HepG2 (cell line): ENCODE data around the gene GJD3. TPM values are rescaled to one million over a fixed set of nuclear protein-coding genes. Genes with fewer than 3 reads are reported as not detected.

Experiments
- CHCHD3 ChIP-seq: sonication (generic); formaldehyde crosslinking; IDR thresholded peaks from 2 replicates; pipeline ENCODE4 v1.8.0; 2022; ENCODE audit warnings: mild to moderate bottlenecking, missing genetic modification reagents, moderate library complexity
- EED ChIP-seq: sonication (generic); formaldehyde crosslinking; IDR thresholded peaks from 2 replicates; pipeline ENCODE4 v1.5.0; 2020; ENCODE audit warnings: mild to moderate bottlenecking, missing genetic modification reagents
- EHMT2 ChIP-seq: fragments of 200-600 bp; sonication (generic); IDR thresholded peaks from 2 replicates; pipeline ENCODE4 v1.7.0; 2017; ENCODE audit warnings: antibody characterized with exemption, low read depth, low read length, borderline replicate concordance
- GLI4 ChIP-seq: sonication (generic); formaldehyde crosslinking; IDR thresholded peaks from 2 replicates; pipeline ENCODE4 v1.5.1; 2020; ENCODE audit warnings: missing genetic modification reagents, mild to moderate bottlenecking, moderate library complexity, borderline replicate concordance
- HDAC1 ChIP-seq: sonication (generic); formaldehyde crosslinking; IDR thresholded peaks from 2 replicates; pipeline ENCODE4 v1.5.1; 2020; ENCODE audit warnings: mild to moderate bottlenecking, missing genetic modification reagents
- HNRNPUL1 ChIP-seq: fragments of 200-400 bp; formaldehyde crosslinking; IDR thresholded peaks from 2 replicates; pipeline ENCODE4 v1.6.1; 2017; ENCODE audit warnings: low read depth, mild to moderate bottlenecking, low read length, moderate library complexity
- KAT8 ChIP-seq: IDR thresholded peaks from 2 replicates; pipeline ENCODE4 v1.6.1; 2016; ENCODE audit warnings: missing genetic modification reagents, missing compliant biosample characterization
- MTA1 ChIP-seq: sonication (generic); formaldehyde crosslinking; IDR thresholded peaks from 2 replicates; pipeline ENCODE4 v1.4.0; 2020; ENCODE audit warnings: missing genetic modification reagents, mild to moderate bottlenecking, borderline replicate concordance
- NFATC3 ChIP-seq: sonication (generic); formaldehyde crosslinking; IDR thresholded peaks from 2 replicates; pipeline ENCODE4 v1.5.1; 2020; ENCODE audit warnings: mild to moderate bottlenecking, missing genetic modification reagents
- NR2F6 ChIP-seq, 2 experiments: IDR thresholded peaks; 2 replicates each; pipeline ENCODE4 v1.6.1; 2016; ENCODE audit warnings: antibody characterized with exemption in 1 of 2, mild to moderate bottlenecking in 1 of 2
- PRDM4 ChIP-seq: sonication (generic); formaldehyde crosslinking; IDR thresholded peaks from 2 replicates; pipeline ENCODE4 v1.9.0; 2021; ENCODE audit warnings: missing genetic modification reagents, borderline replicate concordance
- RORA ChIP-seq: sonication (generic); formaldehyde crosslinking; IDR thresholded peaks from 2 replicates; pipeline ENCODE4 v1.5.0; 2020; ENCODE audit warnings: mild to moderate bottlenecking, missing genetic modification reagents, moderate library complexity
- ZBTB39 ChIP-seq: sonication (generic); formaldehyde crosslinking; IDR thresholded peaks from 2 replicates; pipeline ENCODE4 v1.5.0; 2020; ENCODE audit warnings: missing genetic modification reagents
- ZNF282 ChIP-seq: fragments of 450-650 bp; IDR thresholded peaks from 2 replicates; pipeline ENCODE4 v1.6.1; 2018; ENCODE audit not compliant: partially characterized antibody
- ZNF292 ChIP-seq: sonication (generic); formaldehyde crosslinking; IDR thresholded peaks from 2 replicates; pipeline ENCODE4 v1.8.1; 2022; ENCODE audit warnings: mild to moderate bottlenecking, low read depth, missing genetic modification reagents, borderline replicate concordance
- ZNF549 ChIP-seq: sonication (generic); formaldehyde crosslinking; IDR thresholded peaks from 2 replicates; pipeline ENCODE4 v1.5.0; 2020; ENCODE audit warnings: missing genetic modification reagents
- ZNF619 ChIP-seq: sonication (generic); formaldehyde crosslinking; IDR thresholded peaks from 2 replicates; pipeline ENCODE4 v1.4.0; 2020; ENCODE audit warnings: mild to moderate bottlenecking, missing genetic modification reagents
- ZNF660 ChIP-seq: sonication (generic); formaldehyde crosslinking; IDR thresholded peaks from 2 replicates; pipeline ENCODE4 v1.5.1; 2020; ENCODE audit warnings: mild to moderate bottlenecking, low read depth, missing genetic modification reagents, borderline replicate concordance
- polyA plus RNA-seq, 8 experiments: library from polyadenylated mRNA; depleted of rRNA in 3 of 8; stranded (reverse) in 7 of 8; unstranded in 1 of 8; fragments of >200 nt; fragmentation: Illumina TruSeq in 4 of 8; extraction: Trizol in 4 of 8; gene quantifications; 2 replicates each; pipeline versions ENCODE4 v1.2.1 to v1.2.3, GENCODE V29; 2011 to 2016; ENCODE audit warnings: low read depth in 4 of 8, missing spikeins in 1 of 8, mixed read lengths in 1 of 8; ENCODE audit not compliant: insufficient read depth in 1 of 8
- total RNA-seq, 5 experiments: library from RNA; depleted of rRNA; stranded (reverse); fragments of >200 nt; fragmentation: Illumina TruSeq; extraction: Trizol; gene quantifications; 2 replicates each; pipeline ENCODE4 v1.2.3, GENCODE V29; 2016; ENCODE audit warnings: low read depth in 1 of 5
- TF ChIP-seq, protein P1 (sequence below): sonication (generic); formaldehyde crosslinking; IDR thresholded peaks from 2 replicates; pipeline ENCODE4 v1.4.0; 2020; ENCODE audit warnings: low read depth, missing genetic modification reagents
- TF ChIP-seq, protein P2 (sequence below): sonication (generic); formaldehyde crosslinking; IDR thresholded peaks from 2 replicates; pipeline ENCODE4 v1.8.0; 2022; ENCODE audit warnings: missing genetic modification reagents, low read depth, mild to moderate bottlenecking, borderline replicate concordance

The GJD3 gene
- total and polyA plus RNA-seq, 2 of the 13 experiments (the other 11 are each of a cell fraction or from before 2014, with no cell fraction given), result not detected

- TF ChIP-seq ZNF292 (CRISPR knock-in tag), result no peak
- TF ChIP-seq ZNF660 (CRISPR knock-in tag), result no peak
- no peak for TF ChIP-seq EHMT2
- peak; percentile 66; the same call in 1 of the 2 replicates for TF ChIP-seq EED (CRISPR knock-in tag)
- no peak for TF ChIP-seq NR2F6 (IDR thresholded peaks at IDR 0.05)
- TF ChIP-seq NR2F6 (CRISPR knock-in tag; IDR thresholded peaks at IDR 0.05), result peak; percentile 41
- TF ChIP-seq ZNF549 (CRISPR knock-in tag), result 0 out of 2 replicates have a peak, but pooled peaks have one; percentile 56
- TF ChIP-seq, protein P1, sequence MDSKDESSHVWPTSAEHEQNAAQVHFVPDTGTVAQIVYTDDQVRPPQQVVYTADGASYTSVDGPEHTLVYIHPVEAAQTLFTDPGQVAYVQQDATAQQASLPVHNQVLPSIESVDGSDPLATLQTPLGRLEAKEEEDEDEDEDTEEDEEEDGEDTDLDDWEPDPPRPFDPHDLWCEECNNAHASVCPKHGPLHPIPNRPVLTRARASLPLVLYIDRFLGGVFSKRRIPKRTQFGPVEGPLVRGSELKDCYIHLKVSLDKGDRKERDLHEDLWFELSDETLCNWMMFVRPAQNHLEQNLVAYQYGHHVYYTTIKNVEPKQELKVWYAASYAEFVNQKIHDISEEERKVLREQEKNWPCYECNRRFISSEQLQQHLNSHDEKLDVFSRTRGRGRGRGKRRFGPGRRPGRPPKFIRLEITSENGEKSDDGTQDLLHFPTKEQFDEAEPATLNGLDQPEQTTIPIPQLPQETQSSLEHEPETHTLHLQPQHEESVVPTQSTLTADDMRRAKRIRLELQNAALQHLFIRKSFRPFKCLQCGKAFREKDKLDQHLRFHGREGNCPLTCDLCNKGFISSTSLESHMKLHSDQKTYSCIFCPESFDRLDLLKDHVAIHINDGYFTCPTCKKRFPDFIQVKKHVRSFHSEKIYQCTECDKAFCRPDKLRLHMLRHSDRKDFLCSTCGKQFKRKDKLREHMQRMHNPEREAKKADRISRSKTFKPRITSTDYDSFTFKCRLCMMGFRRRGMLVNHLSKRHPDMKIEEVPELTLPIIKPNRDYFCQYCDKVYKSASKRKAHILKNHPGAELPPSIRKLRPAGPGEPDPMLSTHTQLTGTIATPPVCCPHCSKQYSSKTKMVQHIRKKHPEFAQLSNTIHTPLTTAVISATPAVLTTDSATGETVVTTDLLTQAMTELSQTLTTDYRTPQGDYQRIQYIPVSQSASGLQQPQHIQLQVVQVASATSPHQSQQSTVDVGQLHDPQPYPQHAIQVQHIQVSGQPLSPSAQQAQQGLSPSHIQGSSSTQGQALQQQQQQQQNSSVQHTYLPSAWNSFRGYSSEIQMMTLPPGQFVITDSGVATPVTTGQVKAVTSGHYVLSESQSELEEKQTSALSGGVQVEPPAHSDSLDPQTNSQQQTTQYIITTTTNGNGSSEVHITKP, result no peak
- peak; percentile 88; the same call in 1 of the 2 replicates for TF ChIP-seq MTA1
- TF ChIP-seq PRDM4 (CRISPR knock-in tag), result no peak
- TF ChIP-seq ZNF282, result no peak
- no peak for TF ChIP-seq GLI4 (CRISPR knock-in tag)
- peak; percentile 75 for TF ChIP-seq KAT8 (CRISPR knock-in tag)
- no peak; the same call in 1 of the 2 replicates for TF ChIP-seq ZBTB39
- TF ChIP-seq HDAC1 (CRISPR knock-in tag), result peak; percentile 48; the same call in 1 of the 2 replicates
- TF ChIP-seq NFATC3 (CRISPR knock-in tag), result no peak
- TF ChIP-seq ZNF619 (CRISPR knock-in tag), result no peak
- TF ChIP-seq, protein P2, sequence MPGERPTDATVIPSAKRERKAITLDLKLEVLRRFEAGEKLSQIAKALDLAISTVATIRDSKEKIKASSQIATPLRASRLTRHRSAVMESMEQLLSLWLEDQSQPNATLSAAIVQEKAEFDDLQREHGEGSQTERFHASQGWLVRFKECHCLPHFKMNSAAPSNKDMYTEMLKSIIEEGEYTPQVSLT, result no peak
- TF ChIP-seq CHCHD3 (CRISPR knock-in tag), result no peak; the same call in 1 of the 2 replicates
- no peak for TF ChIP-seq HNRNPUL1
- TF ChIP-seq RORA, result no peak
Observed at GRCh38 chr17:40340880-40341807, 23.4 kb downstream of the GJD3 start (continued).
